ENCODE measurements around the gene NEBL.

The NEBL gene

GRCh38 chr10:20911626-20912025 is 14.5 kb upstream of the NEBL start:
- H3K4me1 Mint-ChIP-seq, result no peaks in the 10 kb centered on the region
- no peak for TF ChIP-seq CTCF (IDR thresholded peaks at IDR 0.05; ENCODE audit: unreplicated experiment in 3 of 3)
- no peak overlapping the region for H3K27ac Mint-ChIP-seq
- no peak overlapping the region for H3K4me3 Mint-ChIP-seq
- no peaks in the 10 kb centered on the region for H3K27me3 Mint-ChIP-seq (ENCODE audit: low read depth)
- H3K9me3 Mint-ChIP-seq, result no peaks in the 10 kb centered on the region
- H3K36me3 Mint-ChIP-seq (ENCODE audit: low read depth), result no peaks in the 10 kb centered on the region

GRCh38 chr10:20909801-20910200 is 12.7 kb upstream of the NEBL start:
- Mint-ChIP-seq H3K4me3 (no peak overlapping the region), H3K4me1 (no peaks in the 10 kb centered on the region), H3K9me3 (no peaks in the 10 kb centered on the region), H3K36me3 (ENCODE audit: low read depth) (peaks cover 8% of the 10 kb centered on the region), H3K27me3 (ENCODE audit: low read depth) (no peaks in the 10 kb centered on the region), H3K27ac (no peak overlapping the region)
- TF ChIP-seq CTCF (IDR thresholded peaks at IDR 0.05; ENCODE audit: unreplicated experiment in 3 of 3), result no peak

DNA sequence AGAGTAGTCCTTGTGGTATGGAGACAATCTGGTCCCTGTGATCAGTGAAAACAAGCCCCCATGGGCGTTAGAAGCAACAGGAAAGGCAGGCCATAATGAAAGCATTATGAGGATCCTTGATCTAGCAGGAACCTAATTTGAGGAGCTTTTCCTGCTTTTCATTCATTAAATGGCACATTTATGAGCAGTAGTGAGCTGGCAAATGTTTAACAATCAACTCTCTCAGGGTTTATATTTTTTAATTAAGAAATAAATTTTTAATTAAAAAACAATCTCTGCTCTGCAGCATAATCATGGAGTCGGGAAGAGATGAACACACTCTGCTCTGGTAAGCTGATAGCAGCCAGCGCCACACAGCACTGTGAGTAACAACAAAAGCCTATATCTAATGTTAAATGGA is 11.3 kb upstream of the NEBL start:
- H3K36me3 Mint-ChIP-seq (ENCODE audit: low read depth), result peaks cover 12% of the 10 kb centered on the region
- no peak overlapping the region for H3K4me3 Mint-ChIP-seq
- no peaks in the 10 kb centered on the region for H3K27me3 Mint-ChIP-seq (ENCODE audit: low read depth)
- H3K27ac Mint-ChIP-seq, result no peak overlapping the region
- no peaks in the 10 kb centered on the region for H3K9me3 Mint-ChIP-seq
- H3K4me1 Mint-ChIP-seq, result no peaks in the 10 kb centered on the region
- no peak for TF ChIP-seq CTCF (IDR thresholded peaks at IDR 0.05; ENCODE audit: unreplicated experiment in 3 of 3)

DNA sequence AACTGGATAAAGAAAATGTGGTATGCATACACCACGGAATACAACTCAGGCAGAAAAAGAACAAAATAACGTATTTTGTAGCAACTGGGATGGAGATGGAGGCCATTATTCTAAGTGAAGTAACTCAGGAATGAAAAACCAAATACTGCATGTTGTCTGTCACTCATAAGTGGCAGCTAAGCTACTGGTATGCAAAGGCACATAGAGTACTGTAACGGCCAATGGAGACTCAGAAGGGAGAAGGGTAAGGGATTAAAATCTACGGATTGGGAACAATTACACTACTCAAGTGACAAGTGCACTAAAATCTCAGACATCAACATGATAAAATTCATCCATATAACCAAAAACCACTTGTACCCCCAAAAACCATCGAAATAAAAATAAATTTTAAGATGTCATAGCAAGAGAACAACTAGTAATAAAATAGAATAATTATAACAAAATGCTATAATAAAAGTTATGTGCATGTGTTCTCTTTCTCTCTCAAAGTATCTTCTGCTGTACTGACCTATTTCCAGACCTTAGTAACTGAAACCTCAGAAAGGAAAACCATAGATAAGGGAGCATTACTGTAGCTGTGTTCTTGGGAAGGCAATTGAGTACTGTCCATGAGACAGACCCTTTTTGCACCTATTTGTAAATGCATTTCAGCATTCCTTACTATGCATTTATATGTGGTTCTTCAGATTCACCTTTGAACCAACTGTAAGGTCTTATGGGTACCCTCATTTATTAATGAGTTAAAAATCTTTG is 6.7 kb upstream of the NEBL start:
- TF ChIP-seq CTCF (IDR thresholded peaks at IDR 0.05; ENCODE audit: unreplicated experiment in 3 of 3), result no peak
- Mint-ChIP-seq H3K27me3 (ENCODE audit: low read depth) (no peaks in the 10 kb centered on the region), H3K4me3 (no peak overlapping the region), H3K27ac (no peak overlapping the region), H3K4me1 (no peaks in the 10 kb centered on the region), H3K9me3 (no peaks in the 10 kb centered on the region), H3K36me3 (ENCODE audit: low read depth) (peaks cover 16% of the 10 kb centered on the region)

DNA sequence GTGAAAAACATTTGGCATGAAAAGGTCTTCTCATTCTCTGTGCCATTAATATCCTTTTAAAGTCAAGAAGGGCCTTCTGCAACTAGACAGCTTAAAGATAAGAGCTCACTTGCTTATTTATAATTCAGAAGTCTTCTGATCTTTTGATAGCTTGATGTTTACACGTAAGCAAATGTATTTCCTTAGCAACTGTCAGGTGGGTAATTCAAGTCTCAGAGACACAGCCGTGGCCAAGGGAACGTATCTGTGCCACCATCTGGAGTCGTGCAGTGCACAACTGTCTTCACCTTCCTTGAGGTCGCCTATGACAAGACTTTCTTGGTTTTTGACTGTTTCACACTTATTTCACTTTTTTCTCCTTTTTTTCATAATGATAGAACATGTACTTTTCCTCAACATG is 4.0 kb upstream of the NEBL start:
- H3K27me3 Mint-ChIP-seq (ENCODE audit: low read depth), result no peaks in the 10 kb centered on the region
- H3K9me3 Mint-ChIP-seq, result no peaks in the 10 kb centered on the region
- no peak for TF ChIP-seq CTCF (IDR thresholded peaks at IDR 0.05; ENCODE audit: unreplicated experiment in 3 of 3)
- no peak overlapping the region for H3K4me3 Mint-ChIP-seq
- no peak overlapping the region for H3K27ac Mint-ChIP-seq
- peaks cover 16% of the 10 kb centered on the region for H3K36me3 Mint-ChIP-seq (ENCODE audit: low read depth)
- no peaks in the 10 kb centered on the region for H3K4me1 Mint-ChIP-seq

- Mint-ChIP-seq H3K4me1 (no peaks in the 10 kb centered on the region), H3K27ac (no peak overlapping the region), H3K27me3 (ENCODE audit: low read depth) (peaks cover 2% of the 10 kb centered on the region), H3K36me3 (ENCODE audit: low read depth) (peaks cover 10% of the 10 kb centered on the region), H3K9me3 (no peaks in the 10 kb centered on the region), H3K4me3 (no peak overlapping the region)
- TF ChIP-seq CTCF (IDR thresholded peaks at IDR 0.05; ENCODE audit: unreplicated experiment in 3 of 3), result no peak
Observed at GRCh38 chr10:20898866-20899535, 1.9 kb upstream of the NEBL start.

Measured in nephron (organoid).